ENCODE results near the gene ERBB4.

The ERBB4 gene

DNA sequence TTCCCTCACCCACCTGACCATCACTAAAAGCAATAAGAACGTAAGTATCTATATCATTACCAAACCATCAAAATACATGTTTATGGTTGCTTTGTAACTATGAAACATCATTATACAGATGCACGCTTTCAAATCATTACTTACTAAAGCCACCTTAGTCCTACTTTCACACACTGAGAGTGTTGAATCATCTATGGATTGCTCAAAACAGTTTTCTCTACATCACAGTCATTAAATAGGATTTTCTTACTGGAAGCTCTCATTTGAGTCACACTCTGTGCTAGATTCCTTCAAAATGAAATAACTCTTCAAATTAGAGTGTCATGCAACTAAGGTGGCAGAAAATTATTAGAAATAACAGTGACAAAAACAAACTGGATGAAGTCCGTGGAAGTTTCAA is 1103.8 kb downstream of the ERBB4 start:
- DNase-seq: no peak

- DNase-seq: no peak
Observed at GRCh38 chr2:211429256-211429920, 1109.2 kb downstream of the ERBB4 start.

GRCh38 chr2:211426240-211426639 is 1112.4 kb downstream of the ERBB4 start:
- DNase-seq: no peak

DNA sequence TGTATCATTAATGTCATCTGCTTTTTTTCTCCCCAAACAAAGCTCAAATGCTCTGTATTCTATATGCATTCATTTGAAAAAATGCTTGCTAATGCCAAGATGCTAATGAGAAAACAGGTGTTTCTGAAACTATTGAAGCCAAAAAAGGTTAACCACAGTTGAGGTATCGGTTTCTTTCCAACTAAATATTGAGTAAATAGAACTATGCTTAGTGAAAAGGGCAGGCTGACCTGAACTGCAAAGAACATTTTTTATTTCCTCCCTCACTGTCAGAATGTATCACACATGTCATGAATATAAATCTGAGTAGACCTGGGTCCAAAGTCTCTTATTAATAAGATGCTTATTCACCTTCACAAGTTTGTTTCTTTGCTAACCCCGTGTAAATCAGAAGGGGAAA is 1115.6 kb downstream of the ERBB4 start:
- no peak for DNase-seq

DNA sequence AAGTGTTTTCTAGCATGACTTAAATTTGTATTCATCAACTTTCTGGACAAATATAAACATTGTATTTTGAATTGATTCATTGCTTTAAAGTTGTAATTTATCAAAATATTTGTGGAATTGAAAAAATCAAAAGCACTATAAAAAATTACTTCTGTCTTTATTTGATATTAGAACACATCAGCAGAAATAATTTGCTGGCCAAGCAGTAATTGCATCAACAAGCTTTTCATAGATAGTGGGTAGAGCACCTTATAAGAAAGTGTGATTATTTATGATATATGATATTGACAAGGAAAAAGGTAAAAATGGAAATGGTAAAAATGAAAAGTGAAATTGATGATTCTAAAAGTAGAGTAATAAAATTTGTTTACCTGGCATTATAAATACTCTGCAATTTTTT is 1121.1 kb downstream of the ERBB4 start:
- DNase-seq: no peak

DNA sequence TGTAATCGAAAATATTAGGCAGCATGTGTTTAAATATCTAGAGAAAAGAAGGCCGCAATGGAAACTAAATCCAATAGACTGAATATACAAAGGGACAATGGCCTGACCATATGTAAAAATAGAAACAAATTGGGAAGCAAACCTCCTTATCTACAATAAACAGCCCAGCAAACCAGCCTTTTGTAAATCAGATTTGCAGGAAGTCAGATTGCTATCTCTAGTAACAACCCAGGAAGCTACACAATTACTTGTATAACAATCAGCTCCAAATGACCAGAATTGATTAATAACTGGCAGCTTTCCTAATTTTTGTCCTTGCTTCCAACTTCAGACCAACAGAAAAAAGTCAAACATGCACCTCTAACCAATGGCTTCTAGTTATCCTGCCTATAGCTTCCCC is 1122.2 kb downstream of the ERBB4 start:
- DNase-seq: no peak

- DNase-seq: no peak
Observed at GRCh38 chr2:211413746-211414145, 1124.9 kb downstream of the ERBB4 start.

GRCh38 chr2:211408483-211408891 is 1130.1 kb downstream of the ERBB4 start:
- DNase-seq: no peak

GRCh38 chr2:211407076-211407475 is 1131.5 kb downstream of the ERBB4 start:
- no peak for DNase-seq

DNA sequence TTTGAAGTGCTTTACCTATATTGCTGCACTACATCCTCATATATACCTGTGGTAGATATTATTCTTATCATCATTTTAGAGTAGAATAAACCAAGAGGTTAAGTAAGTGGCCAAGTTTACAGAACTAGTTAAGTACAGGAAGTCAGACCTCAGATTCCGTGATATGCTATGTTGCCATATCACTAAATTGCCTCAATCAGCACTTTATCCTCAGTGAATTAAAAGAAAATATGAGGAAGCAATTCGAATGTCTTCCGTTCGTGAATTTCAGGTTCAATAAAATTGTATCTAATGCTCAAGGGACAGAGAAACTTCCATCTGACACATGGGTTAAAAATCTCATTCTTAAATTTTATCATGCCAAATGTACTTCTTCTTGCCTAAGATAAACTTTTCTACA is 1133.6 kb downstream of the ERBB4 start:
- no peak for DNase-seq

DNA sequence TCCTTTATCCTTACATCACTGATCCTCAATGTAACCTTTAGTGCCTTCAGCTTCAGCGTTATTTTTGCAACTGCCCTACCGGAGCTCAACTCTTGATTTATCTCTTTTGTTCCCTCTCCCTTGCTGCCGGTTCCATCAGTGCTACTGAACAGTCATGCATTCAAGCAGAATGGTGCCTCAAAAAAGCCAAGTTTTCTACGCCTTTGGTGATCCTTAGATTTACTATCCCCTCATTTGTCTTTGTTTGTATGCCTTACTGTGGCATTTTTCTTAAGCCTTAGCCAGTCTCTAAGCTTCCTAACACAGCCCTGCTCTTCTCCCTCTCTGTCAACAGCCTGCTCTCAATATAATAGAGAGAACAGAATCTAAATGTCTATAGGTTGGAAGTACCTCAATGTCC is 1134.5 kb downstream of the ERBB4 start:
- DNase-seq: no peak

DNA sequence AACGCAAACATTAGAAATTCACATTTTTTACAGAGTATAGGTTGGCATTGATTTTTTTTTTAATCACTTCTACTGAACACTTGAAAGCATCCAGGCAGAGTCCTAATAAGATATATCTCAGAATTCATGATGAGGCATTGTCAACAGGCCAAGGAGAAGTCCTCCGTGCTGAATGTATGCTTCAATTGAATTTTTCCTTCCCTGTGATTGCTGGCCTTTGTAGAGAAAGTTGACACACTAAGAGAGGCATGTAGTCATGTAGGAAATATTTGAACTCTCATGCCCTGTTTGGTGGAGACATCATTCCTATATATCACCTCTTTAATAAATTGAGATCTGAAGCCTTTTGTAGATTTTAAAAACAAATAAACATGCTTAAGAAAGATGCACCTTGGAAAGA is 1137.3 kb downstream of the ERBB4 start:
- no peak for DNase-seq

GRCh38 chr2:211397764-211398163 is 1140.8 kb downstream of the ERBB4 start:
- no peak for DNase-seq

DNA sequence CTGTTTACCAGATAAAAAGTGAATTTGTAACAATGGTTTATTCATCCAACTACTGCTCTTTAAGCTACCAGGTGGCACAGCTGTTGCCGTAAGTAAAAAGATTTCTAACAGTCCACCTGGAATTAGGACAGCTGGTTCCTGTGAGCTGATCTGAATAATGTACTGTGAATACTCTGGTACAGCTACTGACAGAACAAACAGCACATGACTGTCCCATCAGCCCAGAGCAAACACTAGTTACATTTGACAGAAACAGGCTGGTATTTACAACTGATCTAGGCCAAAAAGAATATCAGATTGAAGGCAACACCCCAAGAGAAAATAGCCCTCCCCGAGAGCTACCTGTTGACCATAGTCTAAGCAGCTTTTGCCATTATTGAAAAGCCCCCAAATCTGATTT is 1141.8 kb downstream of the ERBB4 start:
- DNase-seq: peak in 4 of 58 donors; percentile 2 to 28 (median 8)

- DNase-seq: peak in 5 of 58 donors; percentile 3 to 17 (median 8)
Observed at GRCh38 chr2:211391189-211391567, 1147.4 kb downstream of the ERBB4 start.

GRCh38 chr2:211390536-211391188 is 1147.9 kb downstream of the ERBB4 start:
- DNase-seq: peak in 15 of 58 donors; percentile 1 to 57 (median 15)

DNA sequence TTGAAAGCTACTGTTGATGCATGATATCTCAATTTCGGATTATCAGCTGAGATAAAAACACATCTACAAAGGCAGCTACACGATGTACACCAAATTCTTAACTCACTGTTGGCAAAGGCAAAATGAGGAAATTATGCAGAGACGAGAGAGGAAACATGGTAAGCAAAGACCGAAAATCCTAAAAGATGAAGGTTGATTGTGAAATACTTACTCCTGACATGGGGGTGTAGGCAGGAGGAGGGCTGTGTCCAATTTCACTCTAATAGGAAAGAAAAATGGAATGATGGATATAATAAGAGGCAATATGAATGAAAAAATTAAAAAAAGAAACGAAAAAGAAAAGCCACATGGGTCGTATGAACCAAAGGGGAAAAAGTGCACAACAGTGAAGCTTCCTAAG is 1150.9 kb downstream of the ERBB4 start:
- DNase-seq: no peak

GRCh38 chr2:211380041-211380440 is 1158.6 kb downstream of the ERBB4 start:
- no peak for DNase-seq

- DNase-seq: no peak
Observed at GRCh38 chr2:211376410-211376809, 1162.2 kb downstream of the ERBB4 start.

DNA sequence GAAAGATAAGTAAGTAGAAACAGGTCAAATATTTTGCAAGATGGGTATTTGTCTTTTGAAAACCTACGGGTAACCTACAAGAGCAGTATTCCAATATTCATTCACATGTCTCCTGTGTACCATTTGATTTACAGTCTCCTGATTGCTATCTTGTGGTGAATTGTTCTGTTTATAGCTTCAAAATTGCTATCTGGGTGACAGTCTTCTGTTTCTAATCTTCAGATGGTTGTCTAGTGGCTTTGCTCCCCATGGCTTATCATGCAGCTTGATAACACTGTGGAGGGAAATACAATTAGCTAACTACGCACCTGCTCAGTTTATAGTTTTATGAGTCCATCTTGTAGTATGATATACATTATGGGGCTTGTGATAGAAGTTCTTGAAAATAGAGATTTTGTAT is 1165.4 kb downstream of the ERBB4 start:
- no peak for DNase-seq

- no peak for DNase-seq
Observed at GRCh38 chr2:211371465-211371864, 1167.1 kb downstream of the ERBB4 start.

GRCh38 chr2:211368467-211368866 is 1170.1 kb downstream of the ERBB4 start:
- no peak for DNase-seq

DNA sequence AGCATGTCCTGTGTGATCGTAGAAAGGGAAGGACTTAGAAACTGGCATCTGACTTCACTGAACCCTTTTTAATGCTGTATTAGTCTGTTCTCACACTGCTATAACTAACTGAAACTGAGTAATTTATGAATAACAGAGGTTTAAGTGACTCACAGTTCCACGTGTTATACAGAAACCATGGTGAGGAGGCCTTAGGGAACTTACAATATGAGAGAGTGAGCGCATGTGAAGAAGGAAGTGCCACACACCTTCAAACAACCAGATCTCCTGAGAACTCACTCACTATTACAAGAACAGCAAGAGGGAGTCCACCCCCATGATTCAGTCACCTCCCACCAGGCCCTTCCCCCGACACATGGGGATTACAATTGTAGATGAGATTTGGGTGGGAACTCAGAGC is 1170.9 kb downstream of the ERBB4 start:
- no peak for DNase-seq

Measured in anterior cingulate cortex (tissue), 58 donors.